Hepatocyte (in vitro differentiated cells): ENCODE measurements around the gene RUNX1. TPM values are rescaled to one million over a fixed set of nuclear protein-coding genes. Genes with fewer than 3 reads are reported as not detected.

Experiments
- DNase-seq: peaks from one replicate; pipeline ENCODE4 v3.0.0-alpha.2; 2016; ENCODE audit warnings: low spot score
- H2AFZ ChIP-seq: fragments of 200-600 bp; sonication (generic); 2 replicates; pipeline ENCODE4 v1.6.0; 2016; ENCODE audit warnings: antibody characterized with exemption, mild to moderate bottlenecking
- H3K27ac ChIP-seq: fragments of 200-600 bp; sonication (generic); 2 replicates; pipeline ENCODE4 v1.5.1; 2016; ENCODE audit warnings: mild to moderate bottlenecking
- H3K27me3 ChIP-seq: fragments of 200-600 bp; sonication (generic); 2 replicates; pipeline ENCODE4 v1.6.1; 2016
- H3K36me3 ChIP-seq: fragments of 200-600 bp; sonication (generic); replicated peaks from 2 replicates; pipeline ENCODE4 v1.5.1; 2016; ENCODE audit warnings: low read depth; ENCODE audit not compliant: insufficient read depth
- H3K4me1 ChIP-seq: fragments of 200-600 bp; sonication (generic); 2 replicates; pipeline ENCODE4 v1.5.1; 2016; ENCODE audit warnings: mild to moderate bottlenecking, moderate library complexity; ENCODE audit not compliant: insufficient read depth
- H3K4me2 ChIP-seq: fragments of 200-600 bp; sonication (generic); 2 replicates; pipeline ENCODE4 v1.6.0; 2016
- H3K4me3 ChIP-seq: fragments of 200-600 bp; sonication (generic); 2 replicates; pipeline ENCODE4 v1.5.1; 2016; ENCODE audit warnings: mild to moderate bottlenecking
- H3K79me2 ChIP-seq: fragments of 200-600 bp; sonication (generic); 2 replicates; pipeline ENCODE4 v1.6.0; 2017; ENCODE audit warnings: mild to moderate bottlenecking
- H3K9me2 ChIP-seq: fragments of 200-600 bp; sonication (generic); replicated peaks from 2 replicates; pipeline ENCODE4 v1.6.0; 2017; ENCODE audit warnings: mild to moderate bottlenecking; ENCODE audit not compliant: insufficient read depth
- H3K9me3 ChIP-seq: fragments of 200-600 bp; sonication (generic); 2 replicates; pipeline ENCODE4 v1.5.1; 2016; ENCODE audit warnings: low read depth, mild to moderate bottlenecking
- H4K20me1 ChIP-seq: fragments of 200-600 bp; sonication (generic); 2 replicates; pipeline ENCODE4 v1.6.0; 2016; ENCODE audit warnings: mild to moderate bottlenecking; ENCODE audit not compliant: insufficient read depth, poor library complexity, severe bottlenecking
- EZH2 ChIP-seq: fragments of 200-600 bp; sonication (generic); IDR thresholded peaks from 2 replicates; pipeline ENCODE4 v1.6.1; 2016; ENCODE audit warnings: antibody characterized with exemption, mild to moderate bottlenecking, borderline replicate concordance
- EZH2phosphoT487 ChIP-seq: fragments of 200-600 bp; sonication (generic); IDR thresholded peaks from one replicate; pipeline ENCODE4 v1.6.1; 2018; ENCODE audit warnings: antibody characterized with exemption, mild to moderate bottlenecking, low read depth, moderate library complexity; ENCODE audit not compliant: unreplicated experiment, severe bottlenecking
- WGBS: methylation state at CpG from one replicate; pipeline ENCODE4 v1.1.6; 2016; ENCODE audit warnings: low lambda C conversion rate; ENCODE audit errors: missing lambda C conversion rate; 5-methylcytosine and 5-hydroxymethylcytosine counted together
- polyA plus RNA-seq: library from polyadenylated mRNA; unstranded; fragments of >200 nt; fragmentation: Nextera tagmentation; extraction: Ambion mirVana; gene quantifications from 2 replicates; pipeline ENCODE4 v1.2.1, GENCODE V29; 2016
- total RNA-seq: library from RNA; depleted of rRNA; stranded (reverse); fragments of >200 nt; gene quantifications from 2 replicates; pipeline ENCODE4 v1.2.3, GENCODE V29; 2014
- TF ChIP-seq, protein P1 (sequence below): fragments of 200-600 bp; sonication (generic); IDR thresholded peaks from 2 replicates; pipeline ENCODE4 v1.5.1; 2016; ENCODE audit warnings: antibody characterized with exemption, mild to moderate bottlenecking; ENCODE audit not compliant: poor library complexity

RUNX1 gene
- total and polyA plus RNA-seq, 2 experiments from 2014 or later: 8.5 to 10.9 TPM

DNA sequence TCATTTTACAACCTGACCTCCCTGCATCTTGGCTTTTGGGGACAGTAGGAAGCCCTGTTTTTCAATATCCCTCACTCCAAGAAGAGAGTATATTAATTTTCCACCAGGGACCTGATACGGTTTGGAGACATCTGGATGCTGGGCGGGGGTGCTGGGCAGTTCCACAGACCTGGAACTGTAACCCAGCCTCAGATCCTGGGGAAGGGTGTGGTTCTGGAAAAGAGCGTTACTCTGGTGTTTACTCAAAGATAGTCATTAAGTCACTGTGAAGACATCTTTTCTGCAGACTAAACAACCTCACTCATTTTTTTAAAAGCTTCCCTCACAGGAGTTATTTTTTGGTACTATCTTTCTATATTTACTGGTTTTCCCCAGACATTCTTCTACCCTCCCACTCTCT, 190.5 kb downstream of the RUNX1 start:
- H3K27ac ChIP-seq: peak overlapping the region; percentile 88

DNA sequence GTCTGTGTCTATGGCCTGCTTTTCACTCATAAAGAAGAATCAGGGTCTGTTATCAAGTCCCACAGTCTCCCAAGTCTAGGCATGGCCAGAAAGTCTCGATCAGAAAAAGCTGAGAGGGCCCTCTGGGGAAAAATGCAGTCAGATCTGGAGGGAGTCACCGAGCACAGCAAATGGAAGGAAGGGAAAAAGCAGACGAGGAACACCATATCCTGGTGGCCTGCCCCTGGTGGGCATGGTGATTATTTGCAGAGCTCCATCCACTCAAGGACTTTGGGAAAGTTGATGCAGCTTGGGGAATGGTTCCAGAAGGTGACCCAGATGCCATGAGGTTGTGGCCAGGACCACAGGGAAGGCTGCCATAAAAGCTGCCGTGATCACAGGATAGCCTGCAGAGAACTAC, 191.2 kb downstream of the RUNX1 start:
- Histone ChIP-seq H2AFZ (no peak overlapping the region), H3K27me3 (no peaks in the 10 kb centered on the region), H4K20me1 (no peaks in the 10 kb centered on the region), H3K4me1 (peaks cover 18% of the 10 kb centered on the region), H3K9me2 (no peaks in the 10 kb centered on the region), H3K36me3 (no peaks in the 10 kb centered on the region), H3K79me2 (peaks cover 4% of the 10 kb centered on the region), H3K9me3 (no peaks in the 10 kb centered on the region), H3K4me2 (peak overlapping the region; percentile 40), H3K4me3 (no peak overlapping the region), H3K27ac (peak overlapping the region; percentile 88)
- no peak for TF ChIP-seq EZH2
- TF ChIP-seq, protein P1, sequence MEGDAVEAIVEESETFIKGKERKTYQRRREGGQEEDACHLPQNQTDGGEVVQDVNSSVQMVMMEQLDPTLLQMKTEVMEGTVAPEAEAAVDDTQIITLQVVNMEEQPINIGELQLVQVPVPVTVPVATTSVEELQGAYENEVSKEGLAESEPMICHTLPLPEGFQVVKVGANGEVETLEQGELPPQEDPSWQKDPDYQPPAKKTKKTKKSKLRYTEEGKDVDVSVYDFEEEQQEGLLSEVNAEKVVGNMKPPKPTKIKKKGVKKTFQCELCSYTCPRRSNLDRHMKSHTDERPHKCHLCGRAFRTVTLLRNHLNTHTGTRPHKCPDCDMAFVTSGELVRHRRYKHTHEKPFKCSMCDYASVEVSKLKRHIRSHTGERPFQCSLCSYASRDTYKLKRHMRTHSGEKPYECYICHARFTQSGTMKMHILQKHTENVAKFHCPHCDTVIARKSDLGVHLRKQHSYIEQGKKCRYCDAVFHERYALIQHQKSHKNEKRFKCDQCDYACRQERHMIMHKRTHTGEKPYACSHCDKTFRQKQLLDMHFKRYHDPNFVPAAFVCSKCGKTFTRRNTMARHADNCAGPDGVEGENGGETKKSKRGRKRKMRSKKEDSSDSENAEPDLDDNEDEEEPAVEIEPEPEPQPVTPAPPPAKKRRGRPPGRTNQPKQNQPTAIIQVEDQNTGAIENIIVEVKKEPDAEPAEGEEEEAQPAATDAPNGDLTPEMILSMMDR: peak; percentile 12
- DNase-seq: no peak
- WGBS: 73% methylated on average over 4 of the region's 4 CpGs

More for the DNA sequence above, 190.5 kb downstream of the RUNX1 start:
- H3K27me3 ChIP-seq: no peaks in the 10 kb centered on the region
- no peak overlapping the region for H2AFZ ChIP-seq
- no peak overlapping the region for H3K4me3 ChIP-seq
- no peak for TF ChIP-seq EZH2
- TF ChIP-seq, protein P1: no peak
- no peak for TF ChIP-seq EZH2phosphoT487
- no peaks in the 10 kb centered on the region for H3K36me3 ChIP-seq
- peaks cover 18% of the 10 kb centered on the region for H3K4me1 ChIP-seq
- WGBS: 76% methylated on average over 3 of the region's 3 CpGs
- H3K9me3 ChIP-seq: no peaks in the 10 kb centered on the region
- H3K4me2 ChIP-seq: peak overlapping the region; percentile 40
- H4K20me1 ChIP-seq: no peaks in the 10 kb centered on the region
- H3K79me2 ChIP-seq: peaks cover 8% of the 10 kb centered on the region
- no peak for DNase-seq
- no peaks in the 10 kb centered on the region for H3K9me2 ChIP-seq

DNA sequence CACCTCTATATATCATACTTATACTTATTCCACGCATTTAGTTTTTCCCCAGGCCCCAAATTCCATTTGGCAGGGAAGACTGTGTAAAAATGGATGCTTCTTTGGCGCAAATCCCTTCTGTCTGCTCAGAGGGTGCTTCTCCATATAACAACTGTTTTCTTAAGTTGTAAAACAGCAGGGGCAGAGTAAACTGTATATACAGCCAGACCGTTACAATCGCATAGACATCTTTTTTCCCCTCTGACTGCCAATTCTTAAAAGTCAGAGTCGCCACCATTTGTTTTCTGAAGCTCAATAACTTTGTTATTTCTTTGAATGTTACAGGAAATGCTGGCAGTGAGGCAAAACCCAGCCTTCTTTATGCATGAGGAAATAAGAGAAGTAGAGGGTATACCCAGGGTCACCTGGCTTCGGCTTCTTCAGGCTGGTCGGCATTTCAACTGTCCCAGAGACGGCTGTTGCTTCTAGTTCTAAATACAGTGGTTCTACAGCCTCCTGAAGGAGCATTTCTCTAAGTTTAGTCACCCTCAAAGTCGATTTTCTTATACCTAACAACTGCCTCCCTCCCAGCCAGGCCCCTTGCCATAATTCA, 191.9 kb downstream of the RUNX1 start:
- Histone ChIP-seq H3K79me2 (no peaks in the 10 kb centered on the region), H3K9me3 (no peaks in the 10 kb centered on the region), H3K27ac (peak overlapping the region; percentile 88), H3K4me3 (no peak overlapping the region), H2AFZ (no peak overlapping the region), H3K4me1 (peaks cover 18% of the 10 kb centered on the region), H3K36me3 (no peaks in the 10 kb centered on the region), H4K20me1 (no peaks in the 10 kb centered on the region), H3K27me3 (no peaks in the 10 kb centered on the region), H3K4me2 (peak overlapping the region; percentile 40), H3K9me2 (no peaks in the 10 kb centered on the region)
- TF ChIP-seq EZH2phosphoT487: peak; percentile 84
- TF ChIP-seq EZH2: no peak
- TF ChIP-seq, protein P1: no peak
- DNase-seq: peak; percentile 35
- 66% methylated on average over 9 of the region's 9 CpGs for WGBS

GRCh38 chr21:34852448-34852847, 196.7 kb downstream of the RUNX1 start:
- H3K9me3 ChIP-seq: no peaks in the 10 kb centered on the region
- H4K20me1 ChIP-seq: no peaks in the 10 kb centered on the region
- no peaks in the 10 kb centered on the region for H3K36me3 ChIP-seq
- no peaks in the 10 kb centered on the region for H3K27me3 ChIP-seq
- H2AFZ ChIP-seq: no peak overlapping the region
- WGBS: 76% methylated on average over 3 of the region's 3 CpGs
- TF ChIP-seq, protein P1: no peak
- TF ChIP-seq EZH2phosphoT487 (no peak), EZH2 (no peak)
- H3K9me2 ChIP-seq: no peaks in the 10 kb centered on the region
- H3K4me1 ChIP-seq: peaks cover under 1% of the 10 kb centered on the region
- no peak overlapping the region for H3K4me2 ChIP-seq
- H3K79me2 ChIP-seq: peaks cover 2% of the 10 kb centered on the region
- no peak overlapping the region for H3K27ac ChIP-seq
- no peak overlapping the region for H3K4me3 ChIP-seq
- no peak for DNase-seq
